OCI-LY1 (cell line): Measurements from ENCODE around the gene SSRP1.

ENCODE experiments used
- H2AFZ ChIP-seq: fragments of 200-600 bp; sonication (generic), shearing (Covaris generic); 2 replicates; pipeline ENCODE4 v1.6.0; 2014; ENCODE audit warnings: antibody characterized with exemption, mild to moderate bottlenecking, low read length
- H3F3A ChIP-seq: fragments of 200-600 bp; sonication (generic), shearing (Covaris generic); 2 replicates; pipeline ENCODE4 v1.6.0; 2014; ENCODE audit warnings: mild to moderate bottlenecking, antibody characterized with exemption, low read length, moderate library complexity; ENCODE audit not compliant: insufficient read depth
- H3K27ac ChIP-seq: fragments of 200-600 bp; sonication (generic); 2 replicates; pipeline ENCODE4 v1.5.1; 2014; ENCODE audit warnings: low read length, mixed run types, mild to moderate bottlenecking, low read depth; ENCODE audit not compliant: poor library complexity, severe bottlenecking
- H3K27me3 ChIP-seq: fragments of 200-600 bp; sonication (generic); 2 replicates; pipeline ENCODE4 v1.6.0; 2014; ENCODE audit warnings: antibody characterized with exemption, mild to moderate bottlenecking, low read length, moderate library complexity; ENCODE audit not compliant: insufficient read depth
- H3K36me3 ChIP-seq: fragments of 200-600 bp; sonication (generic); 2 replicates; pipeline ENCODE4 v1.6.1; 2014; ENCODE audit warnings: mild to moderate bottlenecking, antibody characterized with exemption, low read length, moderate library complexity, mixed read lengths; ENCODE audit not compliant: insufficient read depth
- H3K4me1 ChIP-seq: fragments of 200-600 bp; sonication (generic); 2 replicates; pipeline ENCODE4 v1.5.1; 2014; ENCODE audit warnings: mild to moderate bottlenecking, low read length, moderate library complexity; ENCODE audit not compliant: insufficient read depth, severe bottlenecking
- H3K4me2 ChIP-seq: fragments of 200-600 bp; sonication (generic), shearing (Covaris generic); 2 replicates; pipeline ENCODE4 v1.6.1; 2014; ENCODE audit warnings: low read length
- H3K4me3 ChIP-seq: fragments of 200-600 bp; sonication (generic); 2 replicates; pipeline ENCODE4 v1.5.1; 2014; ENCODE audit warnings: low read length, low read depth, mild to moderate bottlenecking, mixed read lengths; ENCODE audit not compliant: poor library complexity, severe bottlenecking
- H3K79me2 ChIP-seq: fragments of 200-600 bp; shearing (Covaris generic); 2 replicates; pipeline ENCODE4 v1.6.1; 2016; ENCODE audit warnings: mixed run types, low read length, mixed read lengths; ENCODE audit not compliant: insufficient read depth
- H3K9ac ChIP-seq: fragments of 200-600 bp; sonication (generic), shearing (Covaris generic); 2 replicates; pipeline ENCODE4 v1.6.1; 2014; ENCODE audit warnings: mild to moderate bottlenecking, low read length, mixed read lengths
- H3K9me2 ChIP-seq: fragments of 200-600 bp; sonication (generic), shearing (Covaris generic); 2 replicates; pipeline ENCODE4 v1.6.1; 2014; ENCODE audit warnings: low read depth, mild to moderate bottlenecking, low read length, mixed read lengths
- H3K9me3 ChIP-seq: fragments of 200-600 bp; shearing (Covaris generic); 2 replicates; pipeline ENCODE4 v1.6.1; 2014; ENCODE audit warnings: low read length, mixed read lengths
- H4K20me1 ChIP-seq: fragments of 200-600 bp; sonication (generic), shearing (Covaris generic); 2 replicates; pipeline ENCODE4 v1.6.0; 2016; ENCODE audit warnings: mild to moderate bottlenecking, low read length; ENCODE audit not compliant: insufficient read depth
- CTCF ChIP-seq: fragments of 200-600 bp; sonication (generic), shearing (Covaris generic); IDR thresholded peaks from 2 replicates; pipeline ENCODE4 v1.5.1; 2017; ENCODE audit warnings: mild to moderate bottlenecking, antibody characterized with exemption, low read length, moderate library complexity, mixed read lengths
- EZH2 ChIP-seq: fragments of 200-600 bp; sonication (generic), shearing (Covaris generic); IDR thresholded peaks from 2 replicates; pipeline ENCODE4 v1.8.0; 2017; ENCODE audit warnings: borderline replicate concordance, mixed run types, mild to moderate bottlenecking, antibody characterized with exemption, low read length, moderate library complexity, mixed read lengths

The SSRP1 gene

GRCh38 chr11:57332694-57333440, 2.8 kb downstream of the SSRP1 start:
- Histone ChIP-seq H3K27ac (no peak overlapping the region), H3K79me2 (peaks cover 24% of the 10 kb centered on the region), H3F3A (no peaks in the 10 kb centered on the region), H3K36me3 (peaks cover 71% of the 10 kb centered on the region), H3K4me2 (no peak overlapping the region), H3K4me3 (no peak overlapping the region), H3K9me3 (no peaks in the 10 kb centered on the region), H2AFZ (no peak overlapping the region), H4K20me1 (no peaks in the 10 kb centered on the region), H3K9ac (no peak overlapping the region), H3K4me1 (peaks cover 20% of the 10 kb centered on the region), H3K9me2 (no peaks in the 10 kb centered on the region), H3K27me3 (no peaks in the 10 kb centered on the region)
- TF ChIP-seq CTCF (no peak), EZH2 (no peak)

- H3K4me2 ChIP-seq: no peak overlapping the region
- peaks cover 82% of the 10 kb centered on the region for H3K36me3 ChIP-seq
- no peak overlapping the region for H3K27ac ChIP-seq
- H4K20me1 ChIP-seq: no peaks in the 10 kb centered on the region
- no peaks in the 10 kb centered on the region for H3K9me3 ChIP-seq
- H3K9ac ChIP-seq: no peak overlapping the region
- H3K4me3 ChIP-seq: no peak overlapping the region
- H3K9me2 ChIP-seq: no peaks in the 10 kb centered on the region
- no peak overlapping the region for H2AFZ ChIP-seq
- peaks cover 20% of the 10 kb centered on the region for H3K4me1 ChIP-seq
- H3F3A ChIP-seq: no peaks in the 10 kb centered on the region
- peaks cover 24% of the 10 kb centered on the region for H3K79me2 ChIP-seq
- TF ChIP-seq CTCF (no peak), EZH2 (no peak)
- no peaks in the 10 kb centered on the region for H3K27me3 ChIP-seq
Observed at GRCh38 chr11:57331720-57332119, 4.0 kb downstream of the SSRP1 start.

- Histone ChIP-seq H3K4me3 (no peak overlapping the region), H3K36me3 (peaks cover 94% of the 10 kb centered on the region), H3K4me2 (no peak overlapping the region), H3F3A (no peaks in the 10 kb centered on the region), H3K9me2 (no peaks in the 10 kb centered on the region), H3K79me2 (peaks cover 19% of the 10 kb centered on the region), H3K27me3 (no peaks in the 10 kb centered on the region), H3K9me3 (no peaks in the 10 kb centered on the region), H4K20me1 (no peaks in the 10 kb centered on the region), H3K4me1 (peaks cover 28% of the 10 kb centered on the region), H2AFZ (no peak overlapping the region), H3K27ac (no peak overlapping the region), H3K9ac (no peak overlapping the region)
- TF ChIP-seq EZH2 (no peak), CTCF (no peak)
Observed at GRCh38 chr11:57330029-57330428, 5.7 kb downstream of the SSRP1 start.
